ENCODE results near the gene SLC25A18. TPM values are rescaled to one million over a fixed set of nuclear protein-coding genes. Genes with fewer than 3 reads are reported as not detected.

The SLC25A18 gene
- total RNA-seq, 1 donor from 2014 or later: 1.4 TPM

DNA sequence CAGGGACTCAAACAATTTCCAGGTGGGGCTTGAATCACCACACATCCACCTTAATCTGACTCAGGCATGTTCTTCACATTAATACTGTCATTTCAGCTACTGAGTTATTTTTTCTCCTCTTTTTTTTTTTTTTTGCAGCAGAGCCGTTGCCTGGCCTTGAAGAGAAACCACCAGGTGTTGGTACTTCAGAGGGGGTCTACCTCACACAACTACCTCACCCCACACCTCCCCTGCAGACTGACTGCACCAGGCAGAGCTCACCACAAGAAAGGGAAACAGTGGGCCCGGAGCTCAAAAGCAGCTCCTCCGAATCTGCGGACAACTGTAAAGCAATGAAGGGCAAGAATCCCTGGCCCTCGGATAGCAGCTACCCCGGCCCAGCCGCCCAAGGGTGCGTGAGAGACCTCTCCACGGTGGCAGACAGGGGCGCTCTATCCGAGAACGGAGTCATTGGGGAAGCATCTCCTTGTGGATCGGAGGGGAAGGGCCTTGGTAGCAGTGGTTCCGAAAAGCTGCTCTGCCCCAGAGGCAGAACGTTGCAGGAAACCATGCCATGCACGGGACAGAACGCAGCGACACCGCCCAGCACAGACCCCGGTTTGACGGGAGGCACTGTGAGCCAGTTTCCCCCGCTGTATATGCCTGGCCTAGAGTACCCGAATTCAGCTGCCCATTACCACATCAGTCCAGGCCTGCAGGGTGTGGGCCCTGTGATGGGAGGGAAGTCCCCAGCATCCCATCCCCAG, 15.1 kb upstream of the SLC25A18 start:
- Mint-ChIP-seq H3K4me3 (no peak overlapping the region), H3K27ac (no peak overlapping the region), H3K36me3 (peaks cover 6% of the 10 kb centered on the region), H3K4me1 (ENCODE audit: unreplicated experiment) (no peaks in the 10 kb centered on the region), H3K9me3 (no peaks in the 10 kb centered on the region), H3K27me3 (no peaks in the 10 kb centered on the region)
- TF ChIP-seq, protein P1, sequence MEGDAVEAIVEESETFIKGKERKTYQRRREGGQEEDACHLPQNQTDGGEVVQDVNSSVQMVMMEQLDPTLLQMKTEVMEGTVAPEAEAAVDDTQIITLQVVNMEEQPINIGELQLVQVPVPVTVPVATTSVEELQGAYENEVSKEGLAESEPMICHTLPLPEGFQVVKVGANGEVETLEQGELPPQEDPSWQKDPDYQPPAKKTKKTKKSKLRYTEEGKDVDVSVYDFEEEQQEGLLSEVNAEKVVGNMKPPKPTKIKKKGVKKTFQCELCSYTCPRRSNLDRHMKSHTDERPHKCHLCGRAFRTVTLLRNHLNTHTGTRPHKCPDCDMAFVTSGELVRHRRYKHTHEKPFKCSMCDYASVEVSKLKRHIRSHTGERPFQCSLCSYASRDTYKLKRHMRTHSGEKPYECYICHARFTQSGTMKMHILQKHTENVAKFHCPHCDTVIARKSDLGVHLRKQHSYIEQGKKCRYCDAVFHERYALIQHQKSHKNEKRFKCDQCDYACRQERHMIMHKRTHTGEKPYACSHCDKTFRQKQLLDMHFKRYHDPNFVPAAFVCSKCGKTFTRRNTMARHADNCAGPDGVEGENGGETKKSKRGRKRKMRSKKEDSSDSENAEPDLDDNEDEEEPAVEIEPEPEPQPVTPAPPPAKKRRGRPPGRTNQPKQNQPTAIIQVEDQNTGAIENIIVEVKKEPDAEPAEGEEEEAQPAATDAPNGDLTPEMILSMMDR (conservative IDR thresholded peaks at IDR 0.05): no peak
- no peak for DNase-seq (ENCODE audit: extremely low spot score, unreplicated experiment)

DNA sequence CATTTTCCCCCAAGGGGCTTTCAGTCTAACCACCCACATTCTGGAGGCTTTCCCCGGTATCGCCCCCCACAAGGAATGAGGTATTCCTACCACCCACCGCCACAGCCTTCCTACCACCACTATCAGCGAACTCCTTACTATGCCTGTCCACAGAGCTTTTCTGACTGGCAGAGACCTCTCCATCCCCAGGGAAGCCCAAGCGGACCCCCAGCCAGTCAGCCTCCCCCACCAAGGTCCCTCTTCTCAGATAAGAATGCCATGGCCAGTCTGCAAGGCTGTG, 14.6 kb upstream of the SLC25A18 start:
- DNase-seq (ENCODE audit: extremely low spot score, unreplicated experiment): no peak
- H3K27me3 Mint-ChIP-seq: no peaks in the 10 kb centered on the region
- peaks cover 6% of the 10 kb centered on the region for H3K36me3 Mint-ChIP-seq
- no peak overlapping the region for H3K27ac Mint-ChIP-seq
- H3K9me3 Mint-ChIP-seq: no peaks in the 10 kb centered on the region
- TF ChIP-seq, protein P1 (conservative IDR thresholded peaks at IDR 0.05): no peak
- H3K4me3 Mint-ChIP-seq: no peak overlapping the region
- no peaks in the 10 kb centered on the region for H3K4me1 Mint-ChIP-seq (ENCODE audit: unreplicated experiment)

DNA sequence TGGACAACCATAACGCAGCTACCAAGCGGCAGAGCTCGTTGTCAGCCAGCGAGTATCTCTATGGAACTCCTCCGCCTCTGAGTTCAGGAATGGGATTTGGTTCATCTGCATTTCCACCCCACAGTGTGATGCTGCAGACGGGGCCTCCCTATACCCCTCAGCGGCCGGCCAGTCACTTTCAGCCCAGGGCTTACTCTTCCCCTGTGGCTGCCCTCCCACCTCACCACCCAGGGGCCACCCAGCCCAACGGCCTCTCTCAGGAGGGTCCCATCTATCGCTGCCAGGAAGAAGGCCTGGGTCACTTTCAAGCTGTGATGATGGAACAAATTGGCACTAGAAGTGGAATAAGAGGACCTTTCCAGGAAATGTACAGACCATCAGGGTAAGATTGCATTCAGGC, 14.1 kb upstream of the SLC25A18 start:
- H3K4me1 Mint-ChIP-seq (ENCODE audit: unreplicated experiment): no peaks in the 10 kb centered on the region
- H3K36me3 Mint-ChIP-seq: peaks cover 6% of the 10 kb centered on the region
- no peak for DNase-seq (ENCODE audit: extremely low spot score, unreplicated experiment)
- H3K27me3 Mint-ChIP-seq: no peaks in the 10 kb centered on the region
- H3K9me3 Mint-ChIP-seq: no peaks in the 10 kb centered on the region
- TF ChIP-seq, protein P1 (conservative IDR thresholded peaks at IDR 0.05): no peak
- H3K27ac Mint-ChIP-seq: no peak overlapping the region
- no peak overlapping the region for H3K4me3 Mint-ChIP-seq

DNA sequence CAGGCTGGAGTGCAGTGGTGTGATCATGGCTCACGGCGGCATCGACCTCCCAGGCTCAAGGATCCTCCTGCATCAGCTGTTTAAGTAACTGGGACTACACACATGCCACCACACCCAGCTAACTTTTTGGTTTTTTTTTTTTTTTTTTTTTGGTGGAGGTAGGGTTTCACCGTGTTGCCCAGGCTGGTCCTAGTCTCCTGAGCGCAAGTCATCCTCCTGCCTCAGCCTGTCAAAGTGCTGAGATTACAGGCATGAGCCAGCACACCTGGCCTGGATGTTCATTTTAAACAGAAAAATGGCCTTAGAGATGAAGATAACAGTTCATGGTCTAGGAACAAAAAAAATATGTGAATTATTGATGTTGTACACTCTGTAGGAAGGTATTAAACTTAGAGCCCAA, 13.6 kb upstream of the SLC25A18 start:
- H3K27ac Mint-ChIP-seq: no peak overlapping the region
- H3K4me3 Mint-ChIP-seq: no peak overlapping the region
- no peak for DNase-seq (ENCODE audit: extremely low spot score, unreplicated experiment)
- H3K36me3 Mint-ChIP-seq: peaks cover 6% of the 10 kb centered on the region
- no peaks in the 10 kb centered on the region for H3K9me3 Mint-ChIP-seq
- H3K4me1 Mint-ChIP-seq (ENCODE audit: unreplicated experiment): no peaks in the 10 kb centered on the region
- H3K27me3 Mint-ChIP-seq: no peaks in the 10 kb centered on the region
- TF ChIP-seq, protein P1 (conservative IDR thresholded peaks at IDR 0.05): no peak

DNA sequence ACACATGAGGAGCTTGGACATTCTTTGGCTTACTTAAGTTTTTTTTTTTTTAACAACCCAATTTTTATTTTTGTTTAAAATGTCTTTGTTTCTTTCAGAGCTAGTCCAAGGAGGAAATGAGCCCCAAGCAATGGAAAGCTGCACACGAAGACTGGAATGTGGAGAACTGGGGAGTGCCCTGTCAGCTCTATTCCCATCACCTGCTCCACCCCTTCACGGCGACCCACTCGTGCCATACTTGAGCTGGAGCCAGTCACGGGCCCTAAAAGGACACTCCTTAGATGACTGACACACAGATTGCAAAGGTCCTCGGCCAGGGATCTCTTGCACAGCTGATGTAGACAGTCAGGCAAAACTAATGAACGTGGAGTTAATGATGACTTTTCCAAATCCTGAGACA, 10.6 kb upstream of the SLC25A18 start:
- H3K36me3 Mint-ChIP-seq: peaks cover 6% of the 10 kb centered on the region
- H3K4me1 Mint-ChIP-seq (ENCODE audit: unreplicated experiment): no peaks in the 10 kb centered on the region
- no peaks in the 10 kb centered on the region for H3K27me3 Mint-ChIP-seq

More for the DNA sequence above, 10.6 kb upstream of the SLC25A18 start:
- no peaks in the 10 kb centered on the region for H3K9me3 Mint-ChIP-seq
- H3K4me3 Mint-ChIP-seq: no peak overlapping the region
- DNase-seq (ENCODE audit: extremely low spot score, unreplicated experiment): no peak
- TF ChIP-seq, protein P1 (conservative IDR thresholded peaks at IDR 0.05): no peak
- no peak overlapping the region for H3K27ac Mint-ChIP-seq

Measured in type B pancreatic cell (in vitro differentiated cells).